Mammary epithelial cell (primary cell): Measurements from ENCODE around the gene CPNE6.
"Not testable (repeated sequence)": the region's sequence is repeated elsewhere in the genome, so short reads cannot be mapped to it uniquely, and the experiment has no call there.

Source experiments
- EZH2 ChIP-seq: IDR thresholded peaks from 2 replicates; pipeline ENCODE4 v1.6.1; 2012; ENCODE audit warnings: low read length, inconsistent platforms, borderline replicate concordance
- TF ChIP-seq, protein P1 (sequence below), 2 donors: IDR thresholded peaks in 1 of 2; conservative IDR thresholded peaks in 1 of 2; 2 replicates each; pipeline ENCODE4 v1.5.1; 2011 to 2012; ENCODE audit warnings: inconsistent platforms in 2 of 2, low read length in 2 of 2, mild to moderate bottlenecking in 2 of 2, control low read depth in 1 of 2, low read depth in 1 of 2; ENCODE audit not compliant: insufficient read depth in 1 of 2; ENCODE audit errors: extremely low read depth in 1 of 2

- TF ChIP-seq, protein P1, sequence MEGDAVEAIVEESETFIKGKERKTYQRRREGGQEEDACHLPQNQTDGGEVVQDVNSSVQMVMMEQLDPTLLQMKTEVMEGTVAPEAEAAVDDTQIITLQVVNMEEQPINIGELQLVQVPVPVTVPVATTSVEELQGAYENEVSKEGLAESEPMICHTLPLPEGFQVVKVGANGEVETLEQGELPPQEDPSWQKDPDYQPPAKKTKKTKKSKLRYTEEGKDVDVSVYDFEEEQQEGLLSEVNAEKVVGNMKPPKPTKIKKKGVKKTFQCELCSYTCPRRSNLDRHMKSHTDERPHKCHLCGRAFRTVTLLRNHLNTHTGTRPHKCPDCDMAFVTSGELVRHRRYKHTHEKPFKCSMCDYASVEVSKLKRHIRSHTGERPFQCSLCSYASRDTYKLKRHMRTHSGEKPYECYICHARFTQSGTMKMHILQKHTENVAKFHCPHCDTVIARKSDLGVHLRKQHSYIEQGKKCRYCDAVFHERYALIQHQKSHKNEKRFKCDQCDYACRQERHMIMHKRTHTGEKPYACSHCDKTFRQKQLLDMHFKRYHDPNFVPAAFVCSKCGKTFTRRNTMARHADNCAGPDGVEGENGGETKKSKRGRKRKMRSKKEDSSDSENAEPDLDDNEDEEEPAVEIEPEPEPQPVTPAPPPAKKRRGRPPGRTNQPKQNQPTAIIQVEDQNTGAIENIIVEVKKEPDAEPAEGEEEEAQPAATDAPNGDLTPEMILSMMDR (conservative IDR thresholded peaks at IDR 0.05 in 1 of 2, IDR thresholded peaks at IDR 0.05 in 1 of 2; ENCODE audit: extremely low read depth in 1 of 2, insufficient read depth in 1 of 2, low read depth in 1 of 2, low read length in 2 of 2), result not testable (repeated sequence)
- not testable (repeated sequence) for TF ChIP-seq EZH2
Measured at GRCh38 chr14:24024939-24025418, 46.4 kb upstream of the CPNE6 start.
